Stimulated activated CD4-positive, alpha-beta T cell treated with anti-CD3 and anti-CD28 coated beads, Interleukin-15, amount 100 ng/mL, for 48 hours (primary cell): ENCODE results near the gene RBP7.

Experiments used
- DNase-seq, 2 donors: peaks; one replicate each; pipeline ENCODE4 v3.0.0-alpha.2; 2020; ENCODE audit warnings: low read depth in 2 of 2

RBP7 gene

DNA sequence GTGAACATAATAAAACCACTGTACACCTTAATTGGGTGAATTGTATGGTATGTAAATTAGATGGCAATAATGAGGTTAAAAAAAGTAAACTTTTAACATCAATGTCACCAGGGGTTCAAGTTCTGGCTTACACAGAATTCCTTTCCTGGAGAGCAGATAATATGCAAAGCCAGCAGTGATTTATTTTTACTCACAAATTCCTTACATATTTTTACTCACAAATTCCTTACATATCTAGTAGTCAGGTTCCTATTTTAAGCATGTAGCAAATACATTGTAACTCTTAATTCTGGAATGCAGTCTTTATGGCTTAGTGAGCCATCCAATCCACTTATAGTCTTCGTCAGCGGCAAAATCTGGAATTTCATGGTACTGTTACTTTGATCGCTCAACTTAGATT lies 34.4 kb downstream of the RBP7 start:
- no peak for DNase-seq

DNA sequence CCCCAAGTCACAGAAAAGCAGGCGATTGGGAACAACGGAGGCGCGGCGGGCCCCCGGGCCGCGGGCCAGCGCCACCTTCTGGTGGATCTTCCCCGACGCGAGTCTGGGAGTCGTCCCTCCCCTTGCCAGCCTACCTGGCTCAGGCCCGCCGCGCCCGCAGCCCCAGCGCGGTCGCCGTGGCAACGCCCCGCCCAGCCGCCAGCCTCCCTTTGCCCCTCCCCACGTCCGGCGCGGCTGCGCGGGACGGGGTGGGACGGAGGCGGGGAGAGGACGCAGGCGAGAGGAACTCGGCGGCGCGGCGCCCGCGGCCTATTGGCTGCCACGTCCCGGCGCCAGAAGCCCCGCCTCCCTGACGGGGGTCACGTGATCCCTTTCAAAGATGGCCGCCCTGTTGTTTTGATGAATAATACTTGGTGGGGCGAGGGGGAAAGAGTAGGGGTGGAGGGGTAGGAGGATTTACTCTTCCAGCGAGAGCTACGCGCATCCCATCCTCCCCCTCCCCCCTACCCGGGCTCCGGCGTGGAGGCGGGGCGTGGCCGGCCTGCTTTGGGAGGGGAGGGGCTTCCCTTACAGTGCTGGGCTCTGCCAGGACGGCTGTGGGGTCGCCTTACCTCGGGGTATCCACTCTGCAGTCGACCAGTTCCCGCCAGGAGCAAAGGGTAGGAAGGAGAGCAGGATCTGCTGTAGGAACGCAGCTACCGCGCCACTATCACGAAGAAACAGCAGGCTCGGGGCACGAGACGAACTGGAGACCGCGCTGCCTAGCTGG lies 35.7 kb downstream of the RBP7 start, which contains the start of gene UBE4B:
TSS of gene UBE4B (plus strand) at position 369 of the 769 bp plus-strand sequence. CDS start 713 bp downstream, outside the sequence.
- DNase-seq: peak; percentile 96 to 99

DNA sequence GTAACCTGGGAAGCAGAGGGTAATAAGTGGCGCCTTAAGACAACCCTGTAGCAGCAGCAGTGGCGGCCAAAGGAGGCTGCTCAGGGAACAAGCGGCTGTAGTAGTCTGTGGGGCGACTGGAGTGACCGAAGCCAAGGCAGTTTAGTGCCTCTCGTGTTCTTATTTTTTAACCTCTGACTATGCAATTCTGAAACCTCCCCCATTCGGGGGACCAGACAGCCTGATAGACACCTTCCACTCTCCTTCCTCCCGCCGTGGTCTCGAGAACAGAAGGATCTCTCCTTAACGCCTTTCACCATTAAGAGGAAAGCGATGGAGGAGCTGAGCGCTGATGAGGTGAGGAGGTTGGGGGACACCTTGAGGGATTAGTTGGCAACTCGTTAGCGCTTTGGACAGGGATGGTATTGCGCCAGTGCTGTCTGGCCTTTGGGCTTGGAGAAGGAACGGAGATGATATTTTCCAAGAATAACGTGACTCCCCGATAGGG lies 36.4 kb downstream of the RBP7 start:
- peak; percentile 2 to 13 for DNase-seq

DNA sequence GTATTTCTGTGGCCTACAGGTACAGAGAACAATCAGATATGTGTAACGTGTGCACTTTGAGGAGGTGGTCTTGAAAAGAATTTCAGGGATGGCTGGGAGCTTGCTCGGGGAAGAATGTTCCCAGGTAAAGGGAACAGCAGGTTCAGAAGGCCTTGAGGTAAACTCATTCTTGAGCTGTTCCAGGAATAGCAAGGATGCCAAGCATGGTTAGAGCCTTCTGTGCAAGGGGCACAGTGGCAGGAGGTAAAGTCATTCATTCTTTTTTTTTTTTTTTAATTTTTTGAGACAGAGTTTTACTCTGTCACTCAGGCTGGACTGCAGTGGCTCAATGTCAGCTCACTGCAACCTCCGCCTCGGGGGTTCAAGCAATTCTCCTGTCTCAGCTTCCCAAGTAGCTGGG lies 45.7 kb downstream of the RBP7 start:
- no peak for DNase-seq

DNA sequence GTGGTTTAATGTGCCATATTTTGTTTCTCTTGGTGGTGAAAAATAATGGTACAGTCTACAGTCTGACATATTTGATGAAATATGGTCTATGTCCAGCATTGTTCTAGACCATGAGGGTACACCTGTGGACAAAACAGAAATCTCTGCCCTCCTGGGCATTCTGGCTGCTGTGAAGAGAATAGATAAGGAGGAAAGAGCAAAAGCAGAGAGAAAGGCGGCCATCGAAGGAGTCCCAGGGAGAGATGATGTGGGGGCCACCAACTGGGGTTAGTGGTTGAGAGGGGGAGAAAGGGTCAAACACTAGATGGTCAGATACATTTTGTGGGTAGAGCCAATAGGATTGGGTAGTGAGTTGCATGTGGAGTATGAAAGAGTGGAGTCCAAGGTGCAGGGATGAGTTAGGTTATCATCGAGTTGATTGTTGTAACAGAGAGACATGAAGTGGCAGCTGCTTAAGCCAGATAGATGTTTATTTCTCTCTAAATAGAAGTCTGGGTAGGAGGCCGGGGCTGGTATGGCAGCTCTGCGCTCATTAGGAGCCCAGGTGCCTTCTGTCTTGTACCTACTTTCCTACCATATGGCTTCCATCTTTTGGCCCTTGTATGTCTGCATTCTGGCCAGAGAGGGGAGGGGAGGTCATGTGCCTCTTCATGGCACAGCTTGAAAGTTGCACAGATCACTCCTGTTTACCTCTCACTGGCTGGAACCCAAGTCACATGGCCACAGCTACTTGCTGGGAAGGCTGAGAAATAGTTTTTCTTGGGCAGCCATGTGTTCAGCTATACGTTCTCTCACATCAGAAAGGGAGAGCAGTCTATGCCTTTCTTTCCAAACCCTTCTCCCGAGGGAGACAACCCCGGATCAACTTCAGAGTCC lies 48.7 kb downstream of the RBP7 start:
- DNase-seq: no peak

DNA sequence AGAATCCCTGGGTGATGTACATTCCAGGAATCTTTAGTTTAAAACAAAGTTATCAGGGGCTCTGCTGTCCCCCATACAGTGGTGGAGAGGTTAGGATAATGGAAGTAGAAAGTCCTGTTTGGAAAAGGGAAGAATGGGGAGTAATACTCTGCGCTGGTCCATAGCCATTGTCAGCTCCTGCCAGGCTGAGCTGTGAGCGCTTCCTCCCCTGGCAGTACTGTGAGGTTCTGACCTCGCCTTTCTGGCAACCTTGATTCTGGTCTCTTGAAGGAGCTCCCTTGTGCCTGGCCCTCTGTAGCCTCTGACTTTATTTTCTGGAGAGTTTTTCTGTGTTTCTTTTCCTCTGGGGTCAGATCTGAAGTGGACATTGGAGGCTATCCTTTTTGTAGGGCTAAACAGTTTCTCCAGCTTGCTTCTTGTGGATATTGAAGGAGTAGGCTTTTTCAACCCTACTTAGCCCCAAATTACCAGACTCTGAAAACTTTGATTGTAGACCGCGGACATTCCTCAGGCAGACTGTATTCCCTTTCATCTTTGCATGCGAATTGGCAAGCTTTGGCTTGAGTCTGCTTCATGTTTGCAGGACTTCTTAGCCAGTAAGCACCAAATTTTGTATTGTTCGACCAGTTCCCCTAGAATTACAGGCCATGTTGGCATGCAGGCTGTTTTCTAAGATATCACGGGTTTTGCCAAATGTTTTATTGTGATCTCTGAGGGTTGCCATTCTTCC lies 49.5 kb downstream of the RBP7 start:
- DNase-seq: no peak

DNA sequence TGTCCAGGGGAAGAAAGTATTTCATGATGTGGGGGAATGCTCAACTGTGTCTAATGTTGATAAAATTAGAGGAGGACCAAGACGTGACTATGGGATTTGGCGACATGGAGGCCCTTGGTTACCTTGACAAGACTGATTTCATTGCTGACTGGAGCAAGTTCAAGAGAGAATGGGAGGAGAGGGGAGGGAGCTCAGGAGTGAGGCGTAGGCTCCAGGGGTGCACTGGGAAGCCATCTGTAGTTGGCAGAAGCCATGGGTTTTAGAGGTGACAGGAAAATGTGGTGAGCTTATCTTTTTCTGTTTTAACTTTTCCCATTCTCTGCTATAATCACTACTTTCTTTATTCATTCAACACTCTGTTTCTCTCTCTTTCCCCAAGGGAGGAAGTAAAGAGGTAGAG lies 51.6 kb downstream of the RBP7 start:
- DNase-seq: no peak

DNA sequence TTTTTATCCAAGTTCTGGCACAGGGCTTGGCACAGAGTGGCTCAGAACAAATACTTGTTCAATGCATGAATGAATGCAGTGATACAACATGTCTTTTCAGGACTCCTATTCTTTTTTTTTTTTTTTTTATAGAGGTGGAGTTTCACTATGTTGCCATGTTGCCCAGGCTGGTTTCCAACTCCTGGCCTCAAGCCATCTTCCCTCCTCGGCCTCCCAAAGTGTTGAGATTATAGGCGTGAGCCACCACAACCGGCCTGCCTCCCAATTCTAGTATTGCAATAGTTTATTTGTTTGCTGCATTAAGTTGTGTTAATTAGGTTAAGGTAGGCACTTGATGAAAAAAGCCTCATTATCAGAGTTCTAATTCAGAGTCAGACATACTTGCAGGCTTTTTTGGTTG lies 53.6 kb downstream of the RBP7 start:
- DNase-seq: no peak

DNA sequence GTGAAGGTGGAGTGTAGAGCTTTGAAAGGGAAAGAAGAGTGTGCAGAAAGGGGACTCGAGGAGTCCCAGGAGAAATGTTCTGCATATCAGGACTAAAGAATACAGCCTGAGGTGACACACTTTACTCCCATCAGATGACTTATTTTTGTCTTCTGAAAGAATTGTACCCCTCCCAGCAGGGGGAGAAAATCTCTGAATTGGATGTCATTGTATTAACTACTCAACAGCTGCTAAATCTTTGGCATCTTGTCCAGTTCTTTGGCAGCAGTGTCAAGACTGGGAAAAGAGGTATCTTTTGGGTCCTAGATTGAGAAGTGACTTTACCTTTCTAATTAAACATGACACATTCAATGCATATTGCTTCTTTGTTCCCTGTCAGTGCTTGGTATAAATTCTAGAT lies 54.6 kb downstream of the RBP7 start:
- DNase-seq: no peak

DNA sequence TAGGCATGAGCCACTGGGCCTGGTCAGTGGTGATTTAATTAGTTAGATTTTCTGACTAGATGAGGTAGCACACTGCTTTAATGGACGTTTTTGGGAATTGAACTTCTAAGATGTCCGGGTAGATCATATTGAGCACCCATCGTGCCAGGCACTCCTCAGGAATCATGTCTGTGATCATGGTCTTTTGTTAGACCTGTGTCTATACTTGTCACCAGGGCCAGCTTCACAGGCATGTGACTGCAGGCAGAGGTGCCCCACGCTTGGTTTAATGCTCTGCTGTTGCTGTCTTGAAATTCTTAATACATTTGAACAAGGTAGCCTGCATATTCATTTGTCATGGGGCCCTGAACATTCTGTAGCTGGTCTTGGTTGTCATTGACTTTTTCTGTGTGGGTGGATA lies 55.3 kb downstream of the RBP7 start:
- no peak for DNase-seq

DNA sequence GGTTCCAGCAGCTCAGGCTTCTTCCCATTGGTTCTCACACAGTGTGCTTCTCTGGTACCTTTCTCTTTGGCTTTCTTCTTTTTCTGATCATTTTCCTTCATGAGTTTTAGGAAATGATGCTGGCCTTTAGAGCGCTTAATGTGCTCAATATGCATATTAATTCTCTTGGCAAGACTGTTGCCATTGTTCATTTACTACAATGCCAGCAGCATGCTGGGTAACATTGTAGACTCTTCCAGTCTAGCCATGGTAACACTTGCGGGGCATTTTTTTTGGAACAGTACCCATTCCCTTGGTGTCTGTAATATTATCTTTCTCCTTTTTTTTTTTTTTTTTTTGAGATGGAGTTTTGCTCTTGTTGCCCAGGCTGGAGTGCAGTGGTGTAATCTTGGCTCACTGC lies 57.4 kb downstream of the RBP7 start:
- DNase-seq: no peak

DNA sequence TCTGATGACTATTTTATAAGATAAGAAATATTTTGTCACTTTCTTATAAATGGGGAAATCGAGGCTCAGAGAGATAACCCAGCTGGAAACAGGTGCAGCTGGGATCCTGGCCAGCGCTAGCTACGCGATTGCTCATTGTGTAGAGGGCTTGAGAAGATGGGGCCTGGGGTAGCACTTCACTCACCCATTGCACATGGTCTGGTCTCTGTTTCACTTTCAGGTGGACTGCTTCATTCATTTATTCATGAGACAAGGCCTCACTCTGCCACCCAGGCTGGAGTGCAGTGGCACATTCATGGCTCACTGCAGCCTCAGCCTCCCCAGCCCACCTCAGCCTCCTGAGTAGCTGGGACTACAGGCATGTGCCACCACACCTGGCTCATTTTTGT lies 59.6 kb downstream of the RBP7 start:
- no peak for DNase-seq

DNA sequence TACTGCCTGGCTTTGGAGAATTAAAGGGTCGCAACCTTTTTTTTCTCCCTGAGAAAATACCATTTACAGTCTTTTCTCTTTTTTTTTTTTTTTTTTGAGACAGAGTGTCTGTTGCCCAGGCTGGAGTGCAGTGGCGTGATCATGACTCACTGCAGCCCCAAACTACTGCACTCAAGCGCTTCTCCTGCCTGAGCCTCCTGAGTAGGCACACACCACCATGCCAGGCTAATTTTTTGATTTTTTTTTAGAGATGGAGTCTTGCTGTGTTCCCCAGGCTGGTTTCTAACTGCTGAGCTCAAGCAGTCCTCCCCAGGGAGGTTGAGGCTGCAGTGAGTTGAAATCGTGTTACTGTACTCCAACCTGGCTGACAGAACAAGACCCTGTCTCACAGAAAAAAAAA lies 60.3 kb downstream of the RBP7 start:
- no peak for DNase-seq

DNA sequence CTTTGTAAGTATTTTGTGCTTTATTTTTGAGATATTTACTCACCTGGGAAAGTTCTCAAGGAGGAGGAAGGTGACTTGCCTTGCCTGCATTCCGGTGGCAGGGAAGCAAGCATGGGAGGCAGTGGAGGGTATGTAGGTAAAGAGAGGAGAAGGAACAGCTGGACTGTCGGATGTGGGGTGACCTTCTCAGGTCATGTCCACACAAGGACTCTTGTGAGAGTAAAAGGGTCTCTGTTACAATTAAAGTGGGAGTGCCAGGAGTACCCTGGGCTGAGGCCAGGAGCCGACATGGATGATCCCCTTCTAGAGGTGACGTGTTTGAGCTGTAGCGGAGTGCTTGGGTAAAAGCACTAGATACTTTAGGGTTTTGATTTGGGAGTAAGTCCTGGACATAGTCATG lies 60.8 kb downstream of the RBP7 start:
- DNase-seq: no peak

DNA sequence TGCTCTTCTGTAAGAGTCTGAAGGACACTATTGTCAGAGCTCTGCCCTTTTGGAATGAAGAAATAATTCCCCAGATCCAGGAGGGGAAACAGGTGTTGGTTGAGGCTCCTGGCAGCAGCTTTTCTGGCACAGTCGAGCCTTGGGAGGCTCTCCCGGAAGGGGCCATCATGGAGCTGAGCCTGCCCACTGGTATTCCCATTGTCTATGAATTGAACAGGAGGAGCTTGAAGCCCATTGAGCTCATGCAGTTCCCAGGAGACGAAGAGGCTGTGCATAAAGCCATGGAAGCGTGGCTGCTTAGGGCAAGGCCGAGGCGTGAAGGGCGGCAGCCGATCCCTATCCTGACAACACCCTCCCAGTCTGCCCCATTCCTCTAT lies 62.3 kb downstream of the RBP7 start:
- DNase-seq: no peak

DNA sequence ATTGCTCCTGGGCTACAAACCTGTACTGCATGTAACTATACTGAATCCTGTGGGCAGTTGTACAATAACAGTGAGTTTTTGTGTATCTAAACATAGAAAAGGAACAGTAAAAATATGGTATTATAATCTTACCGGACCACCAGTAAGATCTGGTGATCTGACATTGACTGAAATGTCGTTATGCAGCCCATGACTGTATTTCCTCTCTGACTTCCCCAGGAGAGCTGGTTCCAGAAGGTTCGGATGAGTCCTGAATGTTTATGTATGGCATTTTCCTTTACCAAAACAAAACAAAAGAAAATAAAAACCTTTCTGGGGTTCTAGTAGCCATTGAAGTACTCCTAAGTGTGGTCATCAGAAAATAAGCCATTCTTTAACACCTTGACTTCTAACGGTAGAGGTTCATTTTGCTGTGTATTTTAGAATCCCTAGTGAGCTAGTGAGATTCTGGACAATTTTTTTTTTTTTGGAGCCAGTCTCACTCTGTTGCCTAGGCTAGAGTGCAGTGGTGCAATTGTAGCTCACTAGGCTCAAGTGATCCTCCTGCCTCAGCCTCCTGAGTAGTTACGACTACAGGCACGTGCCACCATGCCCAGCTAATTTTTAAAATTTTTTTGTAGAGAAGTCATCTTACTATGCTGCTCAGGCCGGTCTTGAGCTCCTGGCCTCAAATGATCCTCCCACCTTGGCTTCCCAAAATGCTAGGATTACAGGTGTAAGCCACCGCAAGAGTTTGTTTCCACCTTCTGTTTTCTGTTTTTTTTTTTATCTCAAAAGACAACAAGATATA lies 63.5 kb downstream of the RBP7 start:
- no peak for DNase-seq

DNA sequence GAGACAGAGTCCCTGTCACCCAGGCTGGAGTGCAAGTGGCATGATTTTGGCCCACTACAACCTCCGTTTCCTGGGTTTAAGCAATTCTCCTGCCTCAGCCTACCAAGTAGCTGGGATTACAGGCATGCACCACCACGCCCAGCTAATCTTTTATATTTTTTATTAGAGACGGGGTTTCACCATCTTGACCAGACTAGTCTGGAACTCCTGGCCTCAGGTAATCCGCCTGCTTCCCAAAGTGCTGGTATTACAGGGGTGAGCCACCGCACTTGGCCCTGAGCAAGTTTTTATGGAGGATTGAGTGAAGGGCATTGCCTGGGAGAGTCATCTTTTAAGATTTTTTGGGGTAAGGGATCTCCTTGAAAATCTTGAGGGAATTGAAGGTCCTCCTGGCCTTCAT lies 64.2 kb downstream of the RBP7 start:
- DNase-seq: no peak

DNA sequence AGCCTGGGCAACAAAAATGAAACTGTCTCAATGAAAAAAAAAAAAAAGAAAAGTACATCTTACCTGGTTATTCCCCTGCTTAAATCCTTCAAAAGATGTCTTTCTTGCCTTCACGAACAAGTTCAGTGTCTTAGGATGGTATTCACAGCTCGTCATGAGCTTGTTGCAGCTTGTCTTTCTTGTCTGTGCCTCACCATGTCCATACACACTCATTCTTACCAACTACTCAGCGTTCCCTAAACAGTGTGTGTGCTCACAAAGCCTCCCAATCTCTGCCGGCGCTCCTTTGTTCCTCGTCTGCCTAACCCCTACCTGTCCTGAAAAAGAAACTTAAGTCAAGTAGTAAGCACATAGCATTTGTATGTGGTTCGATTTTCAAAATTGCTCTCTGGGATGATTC lies 66.8 kb downstream of the RBP7 start:
- DNase-seq: no peak

DNA sequence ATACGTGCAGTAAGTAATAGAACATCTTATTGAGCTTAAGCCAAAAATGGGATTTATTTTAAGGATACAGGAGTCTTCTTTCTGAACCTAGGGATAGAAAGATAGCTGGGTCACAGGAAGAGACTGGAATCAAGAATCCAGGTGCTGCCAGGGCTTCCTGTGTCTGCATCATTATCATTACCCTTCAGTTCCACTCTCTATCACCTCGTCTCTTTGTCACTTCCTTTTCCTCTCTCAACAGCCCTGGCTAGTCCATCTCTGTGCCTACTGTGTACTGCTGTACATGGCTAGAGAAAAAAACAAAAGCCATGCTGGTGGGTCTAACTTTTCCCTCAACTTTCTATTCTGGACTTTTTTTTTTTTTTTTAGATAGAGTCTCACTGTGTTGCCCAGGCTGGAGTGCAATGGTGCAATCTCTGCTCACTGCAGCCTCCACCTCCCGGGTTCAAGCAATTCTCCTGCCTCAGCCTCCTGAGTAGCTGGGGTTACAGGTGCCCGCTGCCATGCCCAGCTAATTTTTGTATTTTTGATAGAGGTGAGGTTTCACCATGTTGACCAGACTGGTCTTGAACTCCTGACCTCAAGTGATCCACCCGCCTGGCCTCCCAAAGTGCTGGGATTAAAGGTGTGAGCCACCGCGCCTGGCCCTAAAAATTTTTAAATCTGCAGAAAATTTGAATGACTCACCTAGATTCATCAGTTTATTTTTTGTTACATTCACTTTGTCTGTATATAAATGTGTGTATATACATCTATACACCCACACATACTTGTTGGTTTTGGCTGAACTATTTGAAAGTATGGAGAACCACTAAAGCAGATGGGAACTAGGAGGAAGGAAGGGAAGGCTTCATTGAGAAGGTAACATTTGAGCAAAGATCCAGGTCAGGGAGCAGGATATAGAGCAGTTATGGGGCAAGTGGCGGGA lies 67.7 kb downstream of the RBP7 start:
- DNase-seq: no peak

DNA sequence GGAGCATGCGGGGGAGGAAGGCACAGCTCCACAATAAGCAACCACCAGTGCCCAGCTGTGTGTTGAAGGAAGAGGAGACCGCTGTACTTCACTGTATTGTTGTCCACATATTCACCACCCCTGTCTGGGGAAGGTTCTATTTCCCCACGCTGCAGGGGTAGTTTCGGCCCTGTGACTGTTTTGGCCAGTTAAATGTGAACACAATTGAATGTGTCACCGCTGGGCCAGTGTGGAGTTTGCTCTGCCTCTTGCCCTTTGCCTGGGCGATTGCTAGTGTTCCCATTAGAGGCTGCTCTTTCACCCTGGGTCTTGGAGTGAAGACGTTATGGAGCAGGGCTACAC lies 68.3 kb downstream of the RBP7 start:
- DNase-seq: no peak
